Measurements from ENCODE around the gene KIF21B. TPM values are rescaled to one million over a fixed set of nuclear protein-coding genes. Genes with fewer than 3 reads are reported as not detected.

KIF21B gene
- total and polyA plus RNA-seq, 9 donors: 0.57 to 1.9 (median 0.88) TPM

DNA sequence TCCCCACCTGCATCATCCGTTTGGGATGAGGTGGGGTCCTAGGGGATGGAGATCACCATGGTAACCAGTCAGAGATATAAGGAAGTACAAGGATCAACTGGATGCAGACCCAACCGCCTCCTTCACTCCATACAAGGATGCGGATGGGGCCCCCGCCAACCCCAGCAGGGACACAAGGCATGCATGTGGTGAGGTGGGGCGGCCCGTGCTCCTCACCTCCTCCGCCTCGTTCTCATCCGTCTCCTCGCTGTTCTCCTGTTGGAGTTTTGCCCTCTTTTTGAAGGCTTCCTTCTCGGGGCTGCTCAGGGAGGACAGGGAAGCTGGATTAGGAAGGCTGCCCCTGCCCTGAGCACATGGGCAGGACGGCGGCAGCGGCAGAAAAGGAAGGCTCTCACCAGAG is 23.8 kb downstream of the KIF21B start:
- DNase-seq: no peak
- Histone ChIP-seq H3K4me3 (no peak overlapping the region), H3K27me3 (no peaks in the 10 kb centered on the region), H3K36me3 (no peaks in the 10 kb centered on the region), H3K27ac (no peak overlapping the region), H3K4me1 (ENCODE audit: insufficient read depth) (no peaks in the 10 kb centered on the region), H3K9me3 (no peaks in the 10 kb centered on the region)
- WGBS, 3 donors: 84 to 87% (median 84%) methylated on average over 14 of the region's 14 CpGs
- TF ChIP-seq POLR2A (IDR thresholded peaks at IDR 0.05) (no peak), EP300 (IDR thresholded peaks at IDR 0.05) (no peak)
- TF ChIP-seq, protein P1, sequence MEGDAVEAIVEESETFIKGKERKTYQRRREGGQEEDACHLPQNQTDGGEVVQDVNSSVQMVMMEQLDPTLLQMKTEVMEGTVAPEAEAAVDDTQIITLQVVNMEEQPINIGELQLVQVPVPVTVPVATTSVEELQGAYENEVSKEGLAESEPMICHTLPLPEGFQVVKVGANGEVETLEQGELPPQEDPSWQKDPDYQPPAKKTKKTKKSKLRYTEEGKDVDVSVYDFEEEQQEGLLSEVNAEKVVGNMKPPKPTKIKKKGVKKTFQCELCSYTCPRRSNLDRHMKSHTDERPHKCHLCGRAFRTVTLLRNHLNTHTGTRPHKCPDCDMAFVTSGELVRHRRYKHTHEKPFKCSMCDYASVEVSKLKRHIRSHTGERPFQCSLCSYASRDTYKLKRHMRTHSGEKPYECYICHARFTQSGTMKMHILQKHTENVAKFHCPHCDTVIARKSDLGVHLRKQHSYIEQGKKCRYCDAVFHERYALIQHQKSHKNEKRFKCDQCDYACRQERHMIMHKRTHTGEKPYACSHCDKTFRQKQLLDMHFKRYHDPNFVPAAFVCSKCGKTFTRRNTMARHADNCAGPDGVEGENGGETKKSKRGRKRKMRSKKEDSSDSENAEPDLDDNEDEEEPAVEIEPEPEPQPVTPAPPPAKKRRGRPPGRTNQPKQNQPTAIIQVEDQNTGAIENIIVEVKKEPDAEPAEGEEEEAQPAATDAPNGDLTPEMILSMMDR (IDR thresholded peaks at IDR 0.05): no peak
- intact Hi-C loops (cut with DNase I): no loop called here

GRCh38 chr1:200998323-200998722 is 25.2 kb downstream of the KIF21B start:
- Histone ChIP-seq H3K27ac (no peak overlapping the region), H3K9me3 (no peaks in the 10 kb centered on the region), H3K4me3 (no peak overlapping the region), H3K36me3 (no peaks in the 10 kb centered on the region), H3K27me3 (no peaks in the 10 kb centered on the region), H3K4me1 (ENCODE audit: insufficient read depth) (no peaks in the 10 kb centered on the region)
- DNase-seq: no peak
- 94 to 95% (median 95%) methylated on average over 16 of the region's 16 CpGs for WGBS, 3 donors
- TF ChIP-seq, protein P1 (IDR thresholded peaks at IDR 0.05): no peak
- intact Hi-C loops (cut with DNase I): no loop called here

GRCh38 chr1:200992382-200993048 is 31.0 kb downstream of the KIF21B start:
- Histone ChIP-seq H3K27me3 (no peaks in the 10 kb centered on the region), H3K4me1 (ENCODE audit: insufficient read depth) (no peaks in the 10 kb centered on the region), H3K4me3 (no peak overlapping the region), H3K27ac (no peak overlapping the region), H3K9me3 (no peaks in the 10 kb centered on the region), H3K36me3 (no peaks in the 10 kb centered on the region)
- WGBS, 3 donors: 67 to 77% (median 74%) methylated on average over 3 to 4 of the region's 4 CpGs
- intact Hi-C loops (cut with DNase I): no loop called here
- TF ChIP-seq EP300 (IDR thresholded peaks at IDR 0.05) (no peak), POLR2A (IDR thresholded peaks at IDR 0.05) (no peak)
- TF ChIP-seq, protein P1 (IDR thresholded peaks at IDR 0.05): no peak
- DNase-seq: no peak

DNA sequence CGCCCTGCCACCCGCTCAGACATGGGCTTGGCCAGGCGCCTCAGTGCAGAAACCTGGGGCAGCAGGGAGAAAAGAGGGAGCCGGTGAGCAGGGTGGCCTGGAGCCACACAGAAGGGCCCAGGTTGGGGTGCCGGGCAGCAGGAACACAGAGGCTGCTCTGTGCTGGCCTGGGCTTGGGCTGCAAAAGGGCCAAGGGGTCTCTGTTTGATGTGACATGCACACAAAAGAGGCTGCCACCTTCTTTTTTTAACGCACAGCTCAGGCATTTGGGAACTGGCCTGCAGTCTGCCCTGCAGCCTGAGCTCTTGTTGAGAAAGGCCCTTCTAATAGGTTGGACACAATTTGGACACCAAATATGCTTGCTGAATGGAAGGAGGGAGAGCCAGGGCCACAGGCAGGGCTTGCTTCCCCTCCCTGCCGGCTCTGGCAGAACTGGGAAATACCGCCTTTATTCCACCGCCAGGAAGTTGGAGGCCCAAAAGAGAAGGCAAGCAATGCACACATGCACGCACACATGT is 32.4 kb downstream of the KIF21B start:
- H3K27me3 ChIP-seq: no peaks in the 10 kb centered on the region
- H3K9me3 ChIP-seq: no peaks in the 10 kb centered on the region
- H3K36me3 ChIP-seq: no peaks in the 10 kb centered on the region
- TF ChIP-seq POLR2A (IDR thresholded peaks at IDR 0.05): no peak
- TF ChIP-seq EP300 (IDR thresholded peaks at IDR 0.05): no peak
- TF ChIP-seq, protein P1 (IDR thresholded peaks at IDR 0.05): no peak
- no peak overlapping the region for H3K27ac ChIP-seq
- DNase-seq: no peak
- no peaks in the 10 kb centered on the region for H3K4me1 ChIP-seq (ENCODE audit: insufficient read depth)
- H3K4me3 ChIP-seq: no peak overlapping the region
- intact Hi-C loops (cut with DNase I): no loop called here
- WGBS, 3 donors: 81 to 87% (median 87%) methylated on average over 10 of the region's 10 CpGs
